ENCODE measurements around the gene BABAM2.

BABAM2 gene

GRCh38 chr2:28148000-28148399, 257.5 kb downstream of the BABAM2 start:
- TF ChIP-seq CTCF (conservative IDR thresholded peaks at IDR 0.05; ENCODE audit: low read depth, low read length): no peak
- DNase-seq (ENCODE audit: low read depth): no peak
- H3K4me3 ChIP-seq (ENCODE audit: low read depth, low read length): no peak overlapping the region

- TF ChIP-seq CTCF (conservative IDR thresholded peaks at IDR 0.05; ENCODE audit: low read depth, low read length): no peak
- no peak overlapping the region for H3K4me3 ChIP-seq (ENCODE audit: low read depth, low read length)
- DNase-seq (ENCODE audit: low read depth): no peak
These were observed 258.0 kb downstream of the BABAM2 start for GRCh38 chr2:28148566-28148965.

DNA sequence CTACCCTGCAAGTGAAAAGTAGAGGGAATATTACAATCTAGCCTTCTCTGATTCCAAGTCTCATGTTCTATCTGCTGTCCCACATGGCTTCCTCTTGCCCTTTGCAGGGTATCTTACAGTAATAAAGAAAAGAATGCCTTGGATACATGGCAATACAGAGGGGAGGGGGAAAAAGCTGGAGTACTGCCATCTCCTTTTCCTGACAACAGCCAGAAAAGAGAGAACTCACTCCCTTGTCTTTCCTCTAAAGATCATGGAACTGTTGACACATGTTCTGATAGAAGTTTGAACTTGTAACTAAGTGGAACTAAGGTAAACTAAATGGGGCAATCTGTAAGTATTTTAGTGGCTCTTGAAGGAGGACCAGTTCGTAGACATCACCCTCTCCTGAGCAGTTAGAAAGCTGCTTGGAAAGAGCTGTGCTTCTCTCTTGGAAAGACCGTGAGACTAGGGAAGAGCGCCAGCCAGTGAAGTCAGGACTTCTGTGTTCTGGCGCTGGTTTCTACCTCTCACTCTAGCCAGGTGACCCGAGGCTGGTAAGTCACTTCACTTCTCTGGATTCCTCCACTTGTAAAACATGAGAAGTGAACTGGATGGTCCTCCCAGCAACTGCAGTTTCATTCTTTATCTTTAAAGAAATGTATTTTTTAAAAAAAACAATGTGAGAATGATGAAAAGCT, 259.8 kb downstream of the BABAM2 start:
- DNase-seq (ENCODE audit: low read depth): no peak
- no peak overlapping the region for H3K4me3 ChIP-seq (ENCODE audit: low read depth, low read length)
- TF ChIP-seq CTCF (conservative IDR thresholded peaks at IDR 0.05; ENCODE audit: low read depth, low read length): no peak

GRCh38 chr2:28150994-28151393, 260.5 kb downstream of the BABAM2 start:
- DNase-seq (ENCODE audit: low read depth): no peak
- H3K4me3 ChIP-seq (ENCODE audit: low read depth, low read length): no peak overlapping the region
- TF ChIP-seq CTCF (conservative IDR thresholded peaks at IDR 0.05; ENCODE audit: low read depth, low read length): no peak

- peak; percentile 59 for DNase-seq (ENCODE audit: low read depth)
- TF ChIP-seq CTCF (conservative IDR thresholded peaks at IDR 0.05; ENCODE audit: low read depth, low read length): no peak
- no peak overlapping the region for H3K4me3 ChIP-seq (ENCODE audit: low read depth, low read length)
These were observed 262.2 kb downstream of the BABAM2 start for GRCh38 chr2:28152585-28153280.

GRCh38 chr2:28153851-28154250, 263.3 kb downstream of the BABAM2 start:
- H3K4me3 ChIP-seq (ENCODE audit: low read depth, low read length): no peak overlapping the region
- DNase-seq (ENCODE audit: low read depth): no peak
- no peak for TF ChIP-seq CTCF (conservative IDR thresholded peaks at IDR 0.05; ENCODE audit: low read depth, low read length)

DNA sequence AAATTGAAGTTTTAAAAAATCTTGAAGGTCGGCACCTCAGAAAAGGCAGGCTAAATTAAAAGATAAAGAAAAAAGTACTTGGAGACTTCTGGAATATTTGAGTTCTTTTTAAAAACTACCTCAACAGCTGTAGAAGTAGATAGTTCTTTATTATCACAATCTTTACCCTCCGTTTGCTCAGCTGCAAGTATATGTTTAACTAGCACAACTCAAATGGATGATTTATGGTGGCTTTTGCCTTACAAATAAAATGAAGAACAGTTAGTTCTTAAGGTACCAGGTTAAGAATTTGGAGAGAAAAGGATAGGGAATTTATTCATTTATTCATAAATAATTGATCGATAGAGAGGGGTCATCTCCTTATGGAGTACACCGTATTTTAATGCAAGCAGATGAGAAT, 264.6 kb downstream of the BABAM2 start:
- no peak for TF ChIP-seq CTCF (conservative IDR thresholded peaks at IDR 0.05; ENCODE audit: low read depth, low read length)
- H3K4me3 ChIP-seq (ENCODE audit: low read depth, low read length): no peak overlapping the region
- no peak for DNase-seq (ENCODE audit: low read depth)
